Body of pancreas (tissue), 4 donors: ENCODE data around the gene OAS3. TPM values are rescaled to one million over a fixed set of nuclear protein-coding genes. Genes with fewer than 3 reads are reported as not detected.

Experiments used
- ATAC-seq: fragments of 150-250 bp; one replicate; pipeline ENCODE4 v1.9.1; 2016
- DNase-seq, 4 donors: peaks; one replicate each; pipeline ENCODE4 v3.0.0-alpha.2; 2019
- H3K27ac ChIP-seq, 4 donors: fragments of 200-600 bp; sonication (generic); 1 replicate in 3 of 4; 2 replicates in 1 of 4; pipeline versions ENCODE4 v1.5.1 to v1.6.1; 2016 to 2019; ENCODE audit warnings: mild to moderate bottlenecking in 1 of 4, mixed read lengths in 1 of 4, moderate library complexity in 1 of 4
- H3K27me3 ChIP-seq, 2 donors: fragments of 200-600 bp; sonication (generic); one replicate each; pipeline ENCODE4 v1.6.0; 2016; ENCODE audit warnings: mild to moderate bottlenecking in 1 of 2
- H3K36me3 ChIP-seq, 2 donors: fragments of 200-600 bp; sonication (generic); replicated peaks in 1 of 2; 2 replicates each; pipeline ENCODE4 v1.5.1; 2016; ENCODE audit warnings: low read depth in 2 of 2; ENCODE audit not compliant: insufficient read depth in 1 of 2
- H3K4me1 ChIP-seq: fragments of 200-600 bp; sonication (generic); one replicate; pipeline ENCODE4 v1.6.0; 2016
- H3K4me3 ChIP-seq, 2 donors: fragments of 200-600 bp; sonication (generic); 1 replicate in 1 of 2; 2 replicates in 1 of 2; pipeline ENCODE4 v1.5.1; 2016 to 2019
- H3K9me3 ChIP-seq, 3 donors: fragments of 200-600 bp; sonication (generic); 1 replicate in 2 of 3; 2 replicates in 1 of 3; pipeline ENCODE4 v1.5.1; 2016
- CTCF ChIP-seq, 7 experiments: fragments of 450-650 bp in 4 of 7; fragments of 200-600 bp in 3 of 7; sonication (generic) in 3 of 7; IDR thresholded peaks; one replicate each; pipeline ENCODE4 v1.5.1; 2016 to 2019; ENCODE audit warnings: antibody characterized with exemption in 7 of 7
- POLR2A ChIP-seq, 3 donors: fragments of 450-650 bp; IDR thresholded peaks; one replicate each; pipeline ENCODE4 v1.6.1; 2016; ENCODE audit warnings: antibody characterized with exemption in 3 of 3, mild to moderate bottlenecking in 2 of 3
- WGBS, 2 donors: methylation state at CpG; one replicate each; pipeline ENCODE4 v1.1.5; 2017; 5-methylcytosine and 5-hydroxymethylcytosine counted together
- intact Hi-C: fragments of 100-400 bp; cut with DNase I; formaldehyde crosslinking; loops from one replicate; pipeline ENCODE4 v1.15.1; 2023
- total RNA-seq, 2 donors: library from RNA; depleted of rRNA; stranded (reverse); fragments of >200 nt; gene quantifications; one replicate each; pipeline ENCODE4 v1.1.0, GENCODE V29; 2016

The OAS3 gene
- total RNA-seq, 2 donors from 2014 or later, result 2.3 to 18.1 TPM

GRCh38 chr12:112978163-112979040 lies 40.1 kb downstream of the OAS3 start, which contains the start of gene OAS2:
Gene OAS2 (plus strand): TSS chr12:112978519. CDS start chr12:112978609, 90 bp downstream.
- Histone ChIP-seq H3K9me3 (no peaks in the 10 kb centered on the region), H3K4me3 (no peak within 1 kb of the TSS), H3K27me3 (no peaks in the 10 kb centered on the region), H3K36me3 (no peaks in the 10 kb centered on the region), H3K27ac (peak within 1 kb of the TSS; percentile 19 to 80 (median 59)), H3K4me1 (no peaks in the 10 kb centered on the region)
- ATAC-seq (peak; percentile 81), DNase-seq (peak; percentile 22 to 64 (median 44))
- intact Hi-C loops, result no loop called here
- TF ChIP-seq POLR2A (IDR thresholded peaks at IDR 0.05) (peak in 2 of 3 donors; percentile 56 to 61), CTCF (IDR thresholded peaks at IDR 0.05) (no peak)
- WGBS, 2 donors, result 41 to 60% methylated on average over 8 to 19 of the region's 19 CpGs

- Histone ChIP-seq H3K4me3 (no peak overlapping the region), H3K27me3 (no peaks in the 10 kb centered on the region), H3K27ac (peak overlapping the region in 2 of 4 donors; percentile 70 to 80), H3K4me1 (no peaks in the 10 kb centered on the region), H3K9me3 (no peaks in the 10 kb centered on the region), H3K36me3 (no peaks in the 10 kb centered on the region)
- peak; percentile 33 for ATAC-seq
- WGBS, 2 donors, result 56% methylated on average over 6 of the region's 6 CpGs
- intact Hi-C loops, result no loop called here
- TF ChIP-seq CTCF (IDR thresholded peaks at IDR 0.05), result no peak
- DNase-seq, result no peak
Measured at GRCh38 chr12:112979041-112979680, 40.9 kb downstream of the OAS3 start.

- Histone ChIP-seq H3K4me1 (no peaks in the 10 kb centered on the region), H3K27me3 (no peaks in the 10 kb centered on the region), H3K36me3 (no peaks in the 10 kb centered on the region), H3K9me3 (no peaks in the 10 kb centered on the region), H3K27ac (no peak overlapping the region), H3K4me3 (no peak overlapping the region)
- ATAC-seq (no peak), DNase-seq (no peak)
- intact Hi-C loops, result no loop called here
- 59 to 73% methylated on average over 4 of the region's 4 CpGs for WGBS, 2 donors
- TF ChIP-seq CTCF (IDR thresholded peaks at IDR 0.05), result no peak
- TF ChIP-seq POLR2A (IDR thresholded peaks at IDR 0.05), result no peak
Measured at GRCh38 chr12:112980491-112981158, 42.4 kb downstream of the OAS3 start.

- Histone ChIP-seq H3K36me3 (no peaks in the 10 kb centered on the region), H3K27me3 (no peaks in the 10 kb centered on the region), H3K27ac (no peak overlapping the region), H3K4me3 (no peak overlapping the region), H3K4me1 (no peaks in the 10 kb centered on the region), H3K9me3 (no peaks in the 10 kb centered on the region)
- TF ChIP-seq POLR2A (IDR thresholded peaks at IDR 0.05), result no peak
- no peak for TF ChIP-seq CTCF (IDR thresholded peaks at IDR 0.05)
- 85 to 94% methylated on average over 1 of the region's 1 CpG for WGBS, 2 donors
- DNase-seq (no peak), ATAC-seq (no peak)
- intact Hi-C loops, result no loop called here
Measured at GRCh38 chr12:112985642-112986290, 47.5 kb downstream of the OAS3 start.
